Colon (tissue), 2 donors: ENCODE results near the gene PPFIA1.
"Not testable (repeated sequence)": the region's sequence is repeated elsewhere in the genome, so short reads cannot be mapped to it uniquely, and the experiment has no call there.

Experiments used
- FAIRE-seq: peaks from 2 replicates; lab custom pipeline; 2012; peaks lifted over from hg19 to GRCh38; lab: Jason Lieb, UNC
- donor health status: control.
- donor health status: control.

PPFIA1 gene

DNA sequence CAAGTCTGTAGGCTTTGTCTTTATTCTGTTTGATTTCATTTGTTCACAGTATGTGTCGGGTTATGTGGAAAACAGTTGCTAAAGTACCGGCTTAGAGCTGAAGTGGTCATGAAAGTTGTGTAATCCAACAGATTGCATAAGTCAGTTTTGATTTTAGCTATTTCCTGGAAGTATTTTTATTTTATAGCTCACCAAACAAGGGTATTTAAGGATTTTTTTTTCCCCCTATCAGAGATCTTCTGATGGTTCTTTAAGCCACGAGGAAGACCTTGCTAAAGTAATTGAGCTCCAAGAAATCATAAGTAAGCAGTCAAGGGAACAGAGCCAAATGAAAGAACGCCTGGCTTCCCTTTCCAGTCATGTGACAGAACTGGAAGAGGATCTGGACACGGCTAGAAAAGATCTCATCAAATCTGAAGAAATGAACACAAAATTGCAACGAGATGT is 55.9 kb downstream of the PPFIA1 start:
- FAIRE-seq: no peak

DNA sequence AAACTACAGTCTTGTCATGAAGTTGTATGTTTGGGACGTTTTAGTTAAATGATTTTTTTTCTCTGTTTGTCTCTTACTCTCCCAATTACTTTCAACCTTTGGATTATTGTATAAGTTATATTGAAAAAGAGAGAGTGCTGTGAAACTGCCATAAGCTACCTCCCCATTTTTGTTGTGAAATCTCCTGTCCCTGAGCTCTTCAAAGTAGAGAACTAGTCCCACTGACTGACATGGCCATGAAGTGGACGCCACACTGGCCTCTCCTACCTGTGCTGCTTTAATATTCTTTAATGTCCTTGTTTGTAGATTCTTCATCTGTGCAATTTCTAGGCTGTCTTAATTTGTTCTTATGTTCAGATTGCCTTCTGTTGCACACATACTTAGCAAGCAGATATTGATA is 56.3 kb downstream of the PPFIA1 start:
- FAIRE-seq: no peak

DNA sequence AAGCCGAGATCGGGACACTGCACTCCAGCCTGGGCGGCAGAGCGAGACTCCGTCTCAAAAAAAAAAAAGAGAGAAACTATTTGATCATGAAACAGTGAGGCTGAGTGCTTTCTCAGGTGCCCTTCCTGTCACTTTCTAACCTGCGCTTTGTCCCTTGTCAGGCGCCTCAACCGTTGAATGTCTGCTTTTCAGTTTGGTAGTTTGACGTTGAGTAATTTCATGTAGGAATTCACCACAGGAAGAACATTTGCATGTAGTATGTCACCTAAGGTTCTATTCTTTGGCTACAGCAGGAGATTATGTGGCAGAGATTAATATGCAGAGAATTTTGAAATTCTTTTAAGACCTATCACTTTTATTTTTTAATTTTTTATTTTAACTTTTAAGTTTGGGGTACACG is 57.2 kb downstream of the PPFIA1 start:
- no peak for FAIRE-seq

DNA sequence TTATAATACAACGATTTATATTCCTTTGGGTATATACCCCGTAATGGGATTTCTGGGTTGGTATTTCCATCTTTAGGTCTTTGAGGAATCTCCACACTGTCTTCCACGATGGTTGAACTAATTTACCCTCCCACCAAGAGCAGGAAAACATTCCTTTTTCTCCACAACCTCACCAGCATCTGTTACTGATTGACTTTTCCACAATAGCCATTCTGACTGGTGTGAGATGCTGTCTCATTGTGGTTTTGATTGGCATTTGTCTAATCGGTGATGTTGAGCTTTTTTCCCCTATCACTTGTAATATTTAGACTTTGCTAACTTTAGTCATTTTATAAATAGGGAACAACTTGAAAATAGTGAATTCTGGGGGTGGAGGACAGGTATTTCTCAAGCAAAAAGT is 58.1 kb downstream of the PPFIA1 start:
- FAIRE-seq: no peak

DNA sequence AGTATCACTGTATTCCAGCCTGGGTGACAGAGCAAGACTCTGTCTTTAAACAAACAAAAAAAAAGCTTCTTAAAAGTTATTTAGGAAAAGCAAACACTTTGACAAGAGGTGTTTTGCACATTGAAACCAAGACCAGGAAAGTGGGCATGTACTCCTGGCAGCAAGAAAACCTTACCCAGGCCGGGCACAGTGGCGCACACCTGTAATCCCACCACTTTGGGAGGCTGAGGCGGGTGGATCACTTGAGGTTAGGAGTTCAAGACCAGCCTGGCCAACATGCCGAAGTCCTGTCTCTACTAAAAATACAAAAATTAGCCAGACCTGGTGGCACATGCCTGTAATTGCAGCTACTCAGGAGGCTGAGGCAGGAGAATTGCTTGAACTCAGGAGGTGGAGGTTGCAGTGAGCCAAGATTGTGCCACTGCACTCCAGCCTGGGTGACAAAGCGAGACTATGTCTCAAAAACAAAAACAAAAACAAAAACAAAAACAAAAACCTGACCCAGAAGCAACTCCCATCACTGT is 60.9 kb downstream of the PPFIA1 start:
- FAIRE-seq: not testable (repeated sequence)

DNA sequence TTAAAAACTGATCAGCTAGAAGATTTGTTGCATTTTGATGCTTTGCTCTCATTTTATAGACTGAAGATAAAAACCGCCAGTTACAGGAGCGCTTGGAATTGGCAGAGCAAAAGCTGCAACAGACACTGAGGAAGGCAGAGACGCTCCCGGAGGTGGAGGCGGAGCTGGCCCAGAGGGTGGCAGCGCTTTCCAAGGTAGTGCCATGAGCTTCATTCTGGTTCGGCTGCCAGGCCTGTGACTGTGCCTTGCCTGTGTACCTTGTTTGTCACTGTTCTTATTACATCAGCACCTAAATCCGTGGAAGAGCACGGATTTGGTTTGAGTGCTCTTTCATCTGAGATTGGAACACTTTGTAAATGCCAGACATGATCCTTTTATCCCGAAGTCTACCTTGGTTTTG is 61.4 kb downstream of the PPFIA1 start:
- no peak for FAIRE-seq

DNA sequence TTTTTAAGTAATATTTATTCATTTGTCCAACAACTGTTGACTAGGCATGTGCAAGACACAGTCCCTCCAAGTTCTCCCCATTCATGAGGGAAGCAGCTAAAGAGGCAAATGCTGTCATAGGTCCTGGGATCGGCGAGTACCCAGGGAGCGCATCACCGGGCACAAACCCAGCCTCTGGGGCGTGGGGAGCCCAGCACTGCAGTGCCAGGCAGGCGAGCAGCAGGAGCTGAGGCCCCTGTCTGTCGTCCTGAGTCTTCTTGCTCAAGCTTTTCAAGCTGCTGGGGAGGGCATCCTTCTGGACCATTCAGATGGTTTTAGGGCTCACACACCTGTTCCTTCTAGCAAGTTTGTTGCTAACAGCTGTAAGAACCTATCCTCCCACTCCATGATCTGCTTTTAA is 62.1 kb downstream of the PPFIA1 start:
- no peak for FAIRE-seq

DNA sequence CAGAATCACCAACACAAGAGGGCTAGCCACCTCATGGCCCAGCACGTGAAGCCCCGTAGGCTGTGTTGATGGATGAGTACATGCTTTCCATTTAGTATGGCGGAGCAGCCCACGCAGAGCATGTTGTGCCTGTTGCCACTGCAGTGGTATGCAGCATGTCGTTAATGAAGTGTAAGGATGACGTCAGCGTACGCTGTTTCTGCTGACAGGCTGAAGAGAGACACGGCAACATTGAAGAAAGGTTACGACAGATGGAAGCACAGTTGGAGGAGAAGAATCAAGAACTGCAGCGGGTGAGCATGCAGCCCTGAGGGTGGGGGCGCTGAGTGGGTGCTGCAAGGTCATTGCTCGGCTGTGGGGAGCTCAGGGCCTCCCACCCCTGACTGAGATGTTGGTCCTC is 62.8 kb downstream of the PPFIA1 start:
- no peak for FAIRE-seq

DNA sequence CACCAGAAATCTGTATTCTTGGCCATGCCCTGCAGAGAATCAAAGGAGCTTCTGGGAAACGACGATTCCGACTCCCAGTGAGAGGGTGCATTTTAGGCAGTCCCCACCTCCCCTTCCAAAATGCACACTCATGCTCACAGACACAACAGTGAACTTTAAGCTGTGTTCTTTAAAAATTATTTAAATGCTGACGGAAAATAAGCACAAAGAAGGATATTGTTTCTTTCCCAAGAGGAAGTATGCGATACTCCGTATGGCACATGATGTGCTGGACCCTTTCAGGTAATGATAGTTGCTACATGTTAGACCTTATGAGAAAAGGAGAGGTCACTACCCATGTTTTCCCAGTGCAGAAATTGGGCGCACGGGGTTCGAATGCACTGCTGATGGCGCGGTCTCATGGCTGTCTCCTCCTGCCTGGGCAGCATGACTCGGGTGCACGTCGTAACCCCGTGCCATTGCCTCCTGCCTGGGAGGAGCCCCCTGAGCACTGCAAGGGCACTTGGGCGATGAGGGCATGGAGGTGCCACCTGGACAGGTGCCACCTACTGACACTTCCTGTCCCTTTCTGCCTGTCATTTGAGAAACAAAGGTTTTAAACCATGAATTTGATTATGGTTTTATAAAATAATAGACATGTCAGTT is 64.0 kb downstream of the PPFIA1 start:
- FAIRE-seq: no peak

DNA sequence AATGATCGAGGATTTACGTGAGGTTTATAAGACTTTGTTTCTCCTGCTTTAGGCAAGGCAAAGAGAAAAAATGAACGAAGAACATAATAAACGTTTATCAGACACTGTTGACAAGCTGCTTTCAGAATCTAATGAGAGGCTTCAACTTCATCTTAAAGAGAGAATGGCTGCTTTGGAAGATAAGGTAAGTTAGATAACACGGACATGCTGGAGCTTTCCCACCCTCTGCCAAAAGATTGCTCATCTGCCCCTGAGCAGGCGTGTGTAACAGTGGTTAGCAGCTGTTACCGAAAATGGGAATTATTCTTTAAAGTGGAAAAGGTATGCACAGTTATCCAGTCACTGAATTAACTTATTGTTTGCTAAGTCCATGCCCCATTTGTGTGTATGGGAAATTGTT is 65.0 kb downstream of the PPFIA1 start:
- FAIRE-seq: no peak

DNA sequence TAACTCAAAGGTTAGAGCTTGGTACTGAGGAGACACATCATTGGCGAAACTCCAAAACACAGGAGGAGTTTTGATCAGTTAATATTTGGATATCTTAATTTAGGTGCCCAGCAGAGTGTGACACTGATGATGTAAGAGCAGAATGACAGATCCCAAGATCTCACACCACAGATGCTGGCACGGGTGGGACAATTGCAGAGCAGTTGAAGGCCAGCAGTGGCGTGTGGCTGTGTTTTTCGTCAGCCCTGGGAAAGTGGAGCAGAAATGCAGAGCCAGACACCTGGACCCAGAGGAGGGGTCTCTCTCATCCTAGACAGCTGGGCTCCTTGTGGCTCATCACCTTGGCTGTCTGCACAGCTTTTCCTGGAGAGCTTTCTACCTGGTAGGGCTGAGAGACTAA is 68.1 kb downstream of the PPFIA1 start:
- no peak for FAIRE-seq

DNA sequence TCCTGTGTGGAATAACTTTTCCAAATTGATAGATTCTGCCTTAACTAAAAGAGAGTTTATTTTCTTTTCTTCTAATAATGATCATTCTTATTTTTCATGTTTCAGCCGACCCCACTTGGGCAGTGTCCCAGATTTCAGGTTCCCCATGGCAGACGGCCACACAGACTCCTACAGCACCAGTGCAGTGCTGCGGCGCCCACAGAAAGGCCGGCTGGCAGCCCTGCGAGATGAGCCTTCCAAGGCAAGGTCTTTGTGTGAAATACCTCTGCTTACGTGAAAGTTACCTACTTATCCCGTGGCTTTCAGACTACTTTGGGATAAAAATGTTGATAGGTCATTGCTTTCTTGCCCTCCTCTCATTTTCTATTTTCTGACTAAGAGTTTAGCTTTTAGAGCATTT is 68.6 kb downstream of the PPFIA1 start:
- FAIRE-seq: no peak

DNA sequence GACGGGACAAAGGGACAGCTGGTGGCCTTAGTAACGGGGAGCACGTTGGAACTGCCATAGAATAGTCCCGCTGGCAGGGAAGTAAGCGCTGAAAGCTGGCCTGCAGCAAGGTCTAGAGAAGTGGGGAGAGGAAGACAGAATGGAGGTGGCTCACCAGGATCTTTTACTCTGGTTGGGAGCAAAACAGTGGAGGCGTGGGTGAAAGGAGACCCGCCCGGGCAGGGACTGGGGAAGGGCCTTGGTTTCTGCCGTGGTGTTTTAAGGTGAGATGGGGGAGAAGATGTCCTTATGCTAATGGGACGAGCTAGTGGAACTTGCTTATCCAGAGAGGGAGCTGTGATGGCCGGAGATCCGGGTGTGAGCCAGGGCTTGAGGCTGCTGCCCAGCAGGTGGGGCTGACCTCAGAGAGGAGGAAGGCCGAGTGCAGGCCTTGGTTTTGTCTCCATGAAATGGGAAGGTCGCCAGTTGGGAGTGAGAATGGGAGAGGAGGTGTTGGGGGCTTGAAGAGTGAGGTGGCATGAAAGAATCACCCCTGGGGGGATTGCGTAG is 71.5 kb downstream of the PPFIA1 start:
- FAIRE-seq: no peak

DNA sequence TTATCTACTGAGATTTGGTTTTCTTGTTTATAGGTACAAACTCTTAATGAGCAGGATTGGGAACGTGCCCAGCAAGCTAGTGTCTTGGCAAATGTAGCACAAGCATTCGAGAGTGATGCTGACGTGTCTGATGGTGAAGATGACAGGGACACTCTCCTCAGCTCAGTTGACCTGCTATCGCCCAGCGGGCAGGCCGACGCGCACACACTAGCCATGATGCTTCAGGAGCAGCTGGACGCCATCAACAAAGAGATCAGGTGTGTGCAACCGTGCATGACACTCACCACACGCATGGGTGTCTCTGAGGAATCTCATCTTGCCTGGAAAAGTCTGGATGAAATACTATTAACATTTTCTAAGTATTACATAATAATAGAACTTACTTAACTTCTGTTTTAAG is 73.1 kb downstream of the PPFIA1 start:
- no peak for FAIRE-seq

DNA sequence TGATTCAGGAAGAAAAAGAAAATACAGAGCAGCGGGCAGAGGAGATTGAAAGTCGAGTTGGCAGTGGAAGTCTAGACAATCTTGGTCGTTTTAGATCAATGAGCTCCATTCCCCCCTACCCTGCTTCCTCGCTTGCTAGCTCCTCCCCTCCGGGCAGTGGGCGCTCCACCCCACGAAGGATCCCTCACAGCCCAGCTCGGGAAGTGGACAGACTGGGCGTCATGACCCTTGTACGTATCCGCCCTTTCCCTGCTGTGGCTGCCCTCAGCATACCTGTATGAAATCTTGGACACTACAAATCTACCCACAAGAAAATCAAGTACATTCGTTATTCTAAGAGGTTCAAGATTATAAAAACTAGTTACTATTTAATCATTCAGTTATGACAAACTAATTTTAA is 77.7 kb downstream of the PPFIA1 start:
- FAIRE-seq: no peak

DNA sequence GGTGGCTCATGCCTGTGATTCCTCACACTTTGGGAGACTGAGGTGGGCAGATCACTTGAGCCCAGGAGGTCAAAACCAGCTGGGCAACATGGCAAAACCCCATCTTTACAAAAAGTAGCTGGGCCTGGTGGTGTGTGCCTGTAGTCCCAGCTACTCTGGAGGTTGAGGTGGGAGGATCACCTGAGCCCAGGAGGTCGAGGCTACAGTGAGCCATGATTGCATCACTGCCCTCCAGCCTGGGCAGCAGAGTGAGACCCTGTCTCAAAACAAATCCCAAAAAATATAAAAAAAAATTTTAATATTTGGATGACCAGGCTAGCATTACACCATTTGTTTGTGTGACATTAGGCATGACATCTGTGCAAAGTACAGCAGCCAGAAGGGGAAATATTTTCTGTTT is 78.1 kb downstream of the PPFIA1 start:
- FAIRE-seq: no peak

DNA sequence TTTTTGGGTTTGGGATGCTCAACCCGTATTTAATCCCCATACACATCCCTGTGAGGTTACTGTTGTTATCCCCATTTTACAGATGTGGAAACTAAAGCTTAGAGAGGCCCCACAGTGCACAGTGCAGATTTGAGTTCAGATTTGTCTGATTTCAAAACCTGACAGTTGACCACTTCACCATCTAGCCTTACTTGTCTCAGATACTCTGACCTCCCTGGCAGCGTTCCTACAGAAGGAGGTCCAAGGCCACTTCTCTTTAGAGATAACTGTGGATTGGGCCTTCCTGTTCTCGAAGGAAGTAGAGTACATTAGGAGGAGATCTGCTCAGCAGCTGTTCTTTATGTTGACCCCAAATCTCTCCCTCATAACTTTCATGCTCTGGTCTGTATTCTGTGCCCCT is 81.2 kb downstream of the PPFIA1 start:
- FAIRE-seq: no peak

DNA sequence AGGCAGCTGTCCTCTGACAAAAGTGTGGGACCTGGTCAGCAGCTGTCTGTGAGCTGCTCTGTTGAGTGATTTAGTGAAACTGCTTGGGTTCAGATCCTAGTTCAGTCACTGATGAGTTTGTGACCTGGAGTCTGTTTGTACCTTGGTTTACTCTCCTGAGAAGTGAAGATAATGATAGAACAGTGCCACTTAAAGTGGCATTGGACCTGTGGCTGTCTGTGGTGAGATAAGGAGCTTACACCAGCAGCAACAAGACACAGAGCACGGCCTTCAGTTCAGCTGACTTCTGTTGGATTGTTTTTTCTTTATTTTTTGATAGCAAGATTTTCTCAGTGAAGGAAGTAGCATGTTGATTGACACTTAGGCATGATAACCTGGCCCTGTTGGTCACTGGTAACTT is 81.6 kb downstream of the PPFIA1 start:
- FAIRE-seq: no peak

DNA sequence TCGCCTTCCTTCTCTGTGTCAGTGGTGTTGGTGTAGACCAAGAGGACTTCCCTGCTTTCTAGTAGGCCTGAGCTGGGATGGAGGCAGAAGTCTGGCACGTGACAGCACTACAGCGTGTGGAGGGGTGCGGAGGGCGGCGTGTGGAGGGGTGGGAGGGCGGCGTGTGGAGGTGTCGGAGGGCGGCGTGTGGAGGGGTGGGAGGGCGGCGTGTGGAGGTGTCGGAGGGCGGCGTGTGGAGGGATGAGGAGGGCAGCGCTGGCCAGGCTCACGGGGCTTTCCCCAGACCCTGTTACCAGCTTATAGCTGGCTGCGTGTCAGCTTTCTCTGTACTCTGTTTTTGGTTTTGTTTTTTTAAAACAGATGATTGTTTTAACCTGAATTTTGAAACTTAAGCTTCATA is 82.1 kb downstream of the PPFIA1 start:
- FAIRE-seq: no peak

DNA sequence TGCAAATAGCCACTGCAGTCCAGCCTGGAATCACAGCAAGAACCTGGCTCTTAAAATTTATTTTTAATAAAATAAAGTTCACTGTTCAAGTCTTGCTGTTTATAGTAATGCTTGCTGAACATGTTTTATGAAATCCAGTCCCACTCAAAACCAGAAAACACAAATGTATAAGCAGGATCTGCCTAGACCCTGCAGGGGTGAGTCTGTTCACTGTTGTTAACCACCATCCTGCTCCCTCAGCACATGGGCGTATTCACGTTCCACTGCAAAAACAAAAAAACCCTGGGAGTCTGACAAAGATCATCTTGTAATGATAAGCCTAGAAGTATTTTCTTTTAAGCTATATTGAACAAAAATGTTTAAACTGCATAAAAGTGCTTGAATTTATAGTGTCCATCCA is 82.8 kb downstream of the PPFIA1 start:
- no peak for FAIRE-seq

DNA sequence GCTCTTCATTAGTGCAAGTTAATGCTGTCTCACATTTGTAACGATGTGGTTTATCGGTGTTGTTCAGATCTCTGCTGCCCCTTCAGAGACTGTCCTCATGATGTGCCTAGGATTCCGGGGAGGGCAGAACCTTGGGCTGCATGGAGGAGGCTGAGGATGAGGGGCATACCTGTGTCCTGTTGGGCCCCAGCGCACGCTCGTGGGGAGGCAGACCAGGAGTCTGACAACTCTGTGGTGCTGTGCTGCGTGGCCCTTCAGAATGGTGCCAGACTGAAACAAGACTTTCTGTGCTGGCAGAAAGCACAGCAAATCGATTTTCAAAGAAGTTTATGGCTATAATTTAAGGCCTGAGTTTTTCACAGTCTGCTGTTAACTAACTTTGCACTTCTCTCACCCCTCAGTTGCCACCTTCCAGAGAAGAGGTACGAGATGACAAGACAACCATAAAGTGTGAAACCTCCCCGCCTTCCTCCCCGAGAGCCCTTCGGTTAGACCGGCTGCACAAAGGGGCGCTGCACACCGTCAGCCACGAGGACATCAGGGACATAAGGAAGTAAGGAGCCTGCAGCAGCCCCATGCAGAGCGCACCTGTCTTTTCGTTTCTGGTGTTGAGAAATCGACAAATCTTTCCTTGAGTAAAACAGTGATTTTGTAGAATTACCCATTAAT is 83.5 kb downstream of the PPFIA1 start:
- FAIRE-seq: no peak

DNA sequence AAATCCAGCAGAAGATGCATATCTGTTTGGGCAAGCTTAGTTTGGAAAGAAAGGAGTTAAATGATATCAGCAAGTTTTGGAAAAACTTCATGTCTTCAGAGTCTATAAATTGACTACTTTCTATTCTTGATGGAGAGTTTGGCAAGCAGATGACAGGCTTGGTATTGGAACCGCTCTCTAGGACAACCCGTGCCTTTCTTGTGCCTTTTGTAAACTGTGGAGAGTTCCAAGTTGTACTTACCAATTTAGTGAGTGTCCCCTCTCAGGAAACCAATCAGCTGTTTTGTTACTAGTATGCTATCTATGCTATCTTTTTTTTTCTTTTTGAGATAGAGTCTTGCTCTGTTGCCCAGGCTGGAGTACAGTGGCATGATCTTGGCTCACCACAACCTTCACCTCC is 84.1 kb downstream of the PPFIA1 start:
- no peak for FAIRE-seq

DNA sequence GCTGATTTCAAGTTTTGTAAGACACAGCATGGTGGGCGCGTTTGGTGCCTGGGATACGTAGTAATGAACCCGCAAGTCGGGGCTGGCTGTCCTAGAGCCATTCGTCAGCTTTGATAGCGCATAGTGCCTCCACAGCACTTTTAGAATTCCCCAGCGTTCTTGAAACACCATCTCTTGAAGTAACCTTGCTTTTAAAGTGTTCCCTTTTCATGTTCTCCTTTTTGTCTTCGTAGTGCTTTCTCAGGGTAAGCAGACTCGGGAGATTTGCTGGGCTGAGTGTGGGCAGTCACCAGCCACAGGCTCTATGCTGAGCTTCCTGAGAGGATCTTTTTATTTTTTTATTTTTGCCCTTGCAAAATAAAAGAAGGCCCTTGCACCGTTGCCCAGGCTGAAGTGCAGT is 88.3 kb downstream of the PPFIA1 start:
- FAIRE-seq: no peak
